ENCODE results near the gene ARHGEF37. TPM values are rescaled to one million over a fixed set of nuclear protein-coding genes. Genes with fewer than 3 reads are reported as not detected.

The ARHGEF37 gene
- total and polyA plus RNA-seq, 9 of the 15 experiments (the other 6 are each of a cell fraction or from before 2014, with no cell fraction given) = 0.01 to 0.27 (median 0.05) TPM

DNA sequence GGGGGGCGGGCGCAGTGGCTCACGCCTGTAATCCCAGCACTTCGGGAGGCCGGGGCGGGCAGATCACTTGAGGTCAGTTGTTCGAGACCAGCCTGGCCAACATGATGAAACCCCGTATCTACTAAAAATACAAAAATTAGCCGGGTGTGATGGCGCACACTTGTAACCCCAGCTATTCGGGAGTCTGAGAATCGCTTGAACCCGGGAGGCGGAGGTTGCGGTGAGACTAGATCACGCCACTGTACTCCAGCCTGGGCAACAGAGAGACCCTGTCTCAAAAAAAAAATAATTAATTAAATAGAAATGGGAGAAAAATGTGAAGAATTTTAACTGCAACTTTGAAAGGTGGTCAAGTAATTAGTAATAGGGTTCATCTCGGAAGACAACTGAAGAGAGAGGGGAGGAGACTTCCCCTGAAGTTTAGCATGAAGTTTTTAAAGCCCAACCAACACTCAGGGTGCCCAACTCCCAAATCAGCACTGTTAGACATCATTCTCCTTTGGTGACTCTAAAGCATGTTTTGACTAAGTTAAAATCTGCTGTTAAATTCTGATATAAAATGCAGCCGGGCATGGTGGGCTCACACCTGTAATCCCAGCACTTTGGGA is 28.6 kb upstream of the ARHGEF37 start (continued):
- TF ChIP-seq, protein P1, sequence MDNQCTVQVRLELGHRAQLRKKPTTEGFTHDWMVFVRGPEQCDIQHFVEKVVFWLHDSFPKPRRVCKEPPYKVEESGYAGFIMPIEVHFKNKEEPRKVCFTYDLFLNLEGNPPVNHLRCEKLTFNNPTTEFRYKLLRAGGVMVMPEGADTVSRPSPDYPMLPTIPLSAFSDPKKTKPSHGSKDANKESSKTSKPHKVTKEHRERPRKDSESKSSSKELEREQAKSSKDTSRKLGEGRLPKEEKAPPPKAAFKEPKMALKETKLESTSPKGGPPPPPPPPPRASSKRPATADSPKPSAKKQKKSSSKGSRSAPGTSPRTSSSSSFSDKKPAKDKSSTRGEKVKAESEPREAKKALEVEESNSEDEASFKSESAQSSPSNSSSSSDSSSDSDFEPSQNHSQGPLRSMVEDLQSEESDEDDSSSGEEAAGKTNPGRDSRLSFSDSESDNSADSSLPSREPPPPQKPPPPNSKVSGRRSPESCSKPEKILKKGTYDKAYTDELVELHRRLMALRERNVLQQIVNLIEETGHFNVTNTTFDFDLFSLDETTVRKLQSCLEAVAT (IDR thresholded peaks at IDR 0.05) = peak in 1 of 2 experiments; percentile 76; a peak in 3 of 4 replicates
- TF ChIP-seq, protein P2, sequence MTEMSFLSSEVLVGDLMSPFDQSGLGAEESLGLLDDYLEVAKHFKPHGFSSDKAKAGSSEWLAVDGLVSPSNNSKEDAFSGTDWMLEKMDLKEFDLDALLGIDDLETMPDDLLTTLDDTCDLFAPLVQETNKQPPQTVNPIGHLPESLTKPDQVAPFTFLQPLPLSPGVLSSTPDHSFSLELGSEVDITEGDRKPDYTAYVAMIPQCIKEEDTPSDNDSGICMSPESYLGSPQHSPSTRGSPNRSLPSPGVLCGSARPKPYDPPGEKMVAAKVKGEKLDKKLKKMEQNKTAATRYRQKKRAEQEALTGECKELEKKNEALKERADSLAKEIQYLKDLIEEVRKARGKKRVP (CRISPR knock-in tag; IDR thresholded peaks at IDR 0.05) = 0 out of 2 replicates have a peak, but pooled peaks have one; percentile 30
- TF ChIP-seq ZBTB1 (CRISPR knock-in tag; IDR thresholded peaks at IDR 0.05; ENCODE audit: borderline replicate concordance, low read depth) (0 out of 2 replicates have a peak, but pooled peaks have one; percentile 18), CREM (IDR thresholded peaks at IDR 0.05; ENCODE audit: low read depth) (no peak), SMARCC2 (IDR thresholded peaks at IDR 0.05; ENCODE audit: low read depth) (0 out of 2 replicates have a peak, but pooled peaks have one; percentile 14), ATF3 (IDR thresholded peaks at IDR 0.05) (peak; percentile 37; the same call in 1 of the 2 replicates), ATF3 (CRISPR knock-in tag; conservative IDR thresholded peaks at IDR 0.05) (no peak)
- TF ChIP-seq, protein P3, sequence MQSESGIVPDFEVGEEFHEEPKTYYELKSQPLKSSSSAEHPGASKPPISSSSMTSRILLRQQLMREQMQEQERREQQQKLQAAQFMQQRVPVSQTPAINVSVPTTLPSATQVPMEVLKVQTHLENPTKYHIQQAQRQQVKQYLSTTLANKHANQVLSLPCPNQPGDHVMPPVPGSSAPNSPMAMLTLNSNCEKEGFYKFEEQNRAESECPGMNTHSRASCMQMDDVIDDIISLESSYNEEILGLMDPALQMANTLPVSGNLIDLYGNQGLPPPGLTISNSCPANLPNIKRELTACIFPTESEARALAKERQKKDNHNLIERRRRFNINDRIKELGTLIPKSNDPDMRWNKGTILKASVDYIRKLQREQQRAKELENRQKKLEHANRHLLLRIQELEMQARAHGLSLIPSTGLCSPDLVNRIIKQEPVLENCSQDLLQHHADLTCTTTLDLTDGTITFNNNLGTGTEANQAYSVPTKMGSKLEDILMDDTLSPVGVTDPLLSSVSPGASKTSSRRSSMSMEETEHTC (IDR thresholded peaks at IDR 0.05) = no peak

Measured in K562 (cell line).